ENCODE results near the gene ANTXR1. TPM values are rescaled to one million over a fixed set of nuclear protein-coding genes. Genes with fewer than 3 reads are reported as not detected.
"Not testable (repeated sequence)": the region's sequence is repeated elsewhere in the genome, so short reads cannot be mapped to it uniquely, and the experiment has no call there.

Gene ANTXR1
- total RNA-seq, 1 donor from 2014 or later, result not detected

DNA sequence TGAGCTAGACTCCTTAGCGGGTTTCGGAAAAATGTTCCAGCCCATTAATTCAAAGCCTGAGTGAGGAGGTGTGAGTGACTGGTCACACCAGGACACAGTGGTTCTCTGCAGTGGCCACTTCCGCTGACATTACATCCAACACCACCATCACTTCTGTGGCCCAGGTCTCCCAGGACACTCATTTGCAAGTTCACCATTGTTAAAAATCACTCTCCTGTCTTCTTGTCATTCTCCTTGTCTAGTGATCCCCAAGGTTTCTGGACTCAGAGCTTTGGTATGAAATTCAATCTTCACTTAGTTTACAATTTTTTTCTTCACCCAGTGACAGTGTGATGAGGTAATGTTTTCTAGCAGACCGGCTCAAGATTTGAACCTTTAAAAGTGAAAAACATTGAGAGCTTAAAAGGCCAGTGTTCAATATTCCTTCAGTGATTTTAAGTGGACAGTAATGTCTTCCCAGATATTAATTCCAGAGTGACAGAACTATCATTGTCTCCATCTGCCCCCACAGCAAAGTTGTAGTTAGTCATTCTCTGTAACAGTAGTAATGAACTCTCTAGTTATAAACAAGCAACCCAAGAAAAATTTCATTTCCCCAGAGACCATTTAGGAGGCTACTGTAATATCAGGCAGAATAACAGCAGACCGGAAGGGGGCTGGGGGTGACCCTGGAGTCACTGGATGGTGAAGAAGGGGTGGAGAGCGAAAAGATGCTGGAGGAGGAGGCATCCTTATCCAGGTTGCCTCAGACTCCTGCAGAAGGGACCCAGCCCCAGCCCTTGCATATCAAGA, 209.2 kb downstream of the ANTXR1 start:
- DNase-seq (ENCODE audit: low spot score), result no peak
- no peaks in the 10 kb centered on the region for H3K4me1 Mint-ChIP-seq (ENCODE audit: low read depth)
- H3K27ac Mint-ChIP-seq, result no peak overlapping the region
- no peak overlapping the region for H3K4me3 Mint-ChIP-seq
- peaks cover 10% of the 10 kb centered on the region for H3K27me3 Mint-ChIP-seq (ENCODE audit: insufficient read depth)
- no peaks in the 10 kb centered on the region for H3K9me3 Mint-ChIP-seq
- intact Hi-C loops (cut with micrococcal nuclease), result no loop called here
- no peaks in the 10 kb centered on the region for H3K36me3 Mint-ChIP-seq (ENCODE audit: low read depth)

DNA sequence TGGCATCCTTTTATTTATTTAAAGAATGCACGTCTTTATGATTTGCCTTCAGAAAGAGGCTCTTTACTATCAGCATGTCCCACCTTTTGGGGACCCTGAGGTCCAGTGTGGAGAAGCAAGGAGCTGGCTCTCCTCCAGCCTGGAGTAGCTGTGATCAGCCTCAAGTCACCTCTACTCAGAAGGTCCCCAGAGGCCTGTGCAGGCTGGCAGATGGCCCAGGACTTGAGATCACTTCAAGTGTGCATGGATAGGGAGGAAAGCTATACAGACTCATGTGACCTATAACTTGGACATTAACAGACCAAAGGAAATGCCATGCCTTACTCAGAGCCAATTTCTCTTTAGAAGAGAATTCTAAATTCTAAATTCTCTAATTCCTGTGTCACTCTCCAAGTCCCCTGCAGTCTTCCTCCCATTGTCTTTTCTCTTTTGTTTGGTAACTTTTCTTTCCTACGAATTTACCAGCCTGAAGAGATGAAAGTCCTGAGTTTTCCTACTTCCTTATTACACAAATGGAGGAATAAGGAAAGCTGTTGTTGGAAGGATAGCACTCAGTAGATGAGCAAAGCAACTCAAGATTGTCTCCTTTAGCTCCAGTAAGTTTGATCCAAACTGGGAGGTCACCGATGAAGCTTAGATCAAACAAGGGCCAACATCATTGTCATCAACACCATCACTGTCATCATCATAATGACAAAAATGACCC, 210.1 kb downstream of the ANTXR1 start:
- no peak overlapping the region for H3K4me3 Mint-ChIP-seq
- no peaks in the 10 kb centered on the region for H3K36me3 Mint-ChIP-seq (ENCODE audit: low read depth)
- H3K27me3 Mint-ChIP-seq (ENCODE audit: insufficient read depth), result peaks cover 10% of the 10 kb centered on the region
- intact Hi-C loops (cut with micrococcal nuclease), result no loop called here
- no peaks in the 10 kb centered on the region for H3K9me3 Mint-ChIP-seq
- no peak overlapping the region for H3K27ac Mint-ChIP-seq
- no peaks in the 10 kb centered on the region for H3K4me1 Mint-ChIP-seq (ENCODE audit: low read depth)
- no peak for DNase-seq (ENCODE audit: low spot score)

DNA sequence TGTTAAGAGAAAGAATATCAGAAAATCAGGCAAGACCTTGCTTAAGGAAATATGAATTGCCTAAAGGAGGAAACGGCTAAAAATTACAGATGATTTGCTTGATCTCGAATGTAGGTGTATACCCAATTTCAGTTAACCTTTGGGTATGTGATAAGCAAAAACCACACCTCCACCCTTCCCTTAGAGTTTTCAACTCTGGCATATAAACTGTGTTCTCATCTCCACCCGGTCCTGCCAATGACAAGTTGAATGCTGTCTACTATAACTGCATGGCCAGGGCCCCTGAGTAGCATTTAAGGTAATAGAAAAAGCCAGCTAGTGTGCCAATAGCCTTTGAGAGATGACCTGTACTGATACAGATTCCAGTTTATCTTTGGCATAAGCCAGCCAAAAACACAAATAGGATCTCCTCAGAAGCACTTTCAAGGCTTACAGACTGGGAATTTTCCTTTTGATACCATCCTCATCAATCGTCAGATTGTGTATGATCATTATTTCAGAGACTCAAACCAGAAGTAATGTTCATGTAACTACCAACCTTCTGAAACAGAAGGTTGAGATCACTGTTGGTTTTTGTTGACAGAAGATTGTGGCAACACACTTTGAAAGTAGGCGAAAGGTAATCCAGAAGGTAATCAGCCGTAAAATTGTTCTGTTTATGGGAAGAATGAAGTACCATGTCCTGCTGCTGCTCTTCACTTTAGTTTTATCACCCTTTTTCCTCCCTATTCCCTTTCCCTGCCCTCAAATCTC, 211.0 kb downstream of the ANTXR1 start:
- Mint-ChIP-seq H3K27me3 (ENCODE audit: insufficient read depth) (peaks cover 10% of the 10 kb centered on the region), H3K4me1 (ENCODE audit: low read depth) (no peaks in the 10 kb centered on the region), H3K36me3 (ENCODE audit: low read depth) (no peaks in the 10 kb centered on the region), H3K9me3 (no peaks in the 10 kb centered on the region), H3K27ac (no peak overlapping the region), H3K4me3 (no peak overlapping the region)
- intact Hi-C loops (cut with micrococcal nuclease), result no loop called here
- DNase-seq (ENCODE audit: low spot score), result no peak

DNA sequence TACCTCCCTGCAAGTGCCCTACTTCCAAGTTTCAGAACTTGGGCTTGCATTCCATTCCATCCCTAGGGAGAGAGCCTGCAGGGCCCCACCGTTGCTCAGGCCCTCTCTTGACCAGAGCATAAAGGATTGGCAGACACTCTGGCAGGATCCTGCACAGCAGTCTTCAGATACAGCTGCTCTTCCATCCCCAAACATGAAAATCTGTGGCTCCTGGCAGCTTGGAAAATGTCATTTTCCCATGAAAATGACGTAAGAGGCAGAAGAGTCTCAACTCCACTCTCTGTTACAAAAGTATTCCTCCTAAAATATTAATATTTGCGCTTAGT, 211.5 kb downstream of the ANTXR1 start:
- intact Hi-C loops (cut with micrococcal nuclease), result no loop called here
- no peaks in the 10 kb centered on the region for H3K9me3 Mint-ChIP-seq
- peaks cover 10% of the 10 kb centered on the region for H3K27me3 Mint-ChIP-seq (ENCODE audit: insufficient read depth)
- no peak overlapping the region for H3K4me3 Mint-ChIP-seq
- DNase-seq (ENCODE audit: low spot score), result no peak
- no peaks in the 10 kb centered on the region for H3K36me3 Mint-ChIP-seq (ENCODE audit: low read depth)
- H3K4me1 Mint-ChIP-seq (ENCODE audit: low read depth), result no peaks in the 10 kb centered on the region
- H3K27ac Mint-ChIP-seq, result no peak overlapping the region

DNA sequence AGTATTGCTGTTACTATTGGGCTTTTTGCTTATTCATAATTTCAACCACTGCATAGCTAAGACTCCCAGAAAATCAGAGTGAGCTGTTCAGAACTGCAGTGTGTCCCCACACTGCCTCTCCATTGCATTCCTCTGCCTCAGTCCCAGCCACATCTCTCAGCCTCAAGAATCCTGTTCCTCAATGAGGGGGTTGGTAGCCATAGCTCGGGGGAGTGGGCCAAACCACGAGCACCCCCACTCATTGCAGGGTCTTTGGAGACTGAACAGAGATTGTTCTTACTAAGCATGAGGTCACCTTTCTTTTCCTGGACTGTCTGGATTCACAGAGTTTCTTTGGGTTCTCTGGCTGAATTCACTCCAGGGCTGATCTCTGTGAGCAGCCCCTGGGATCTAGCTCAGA, 213.0 kb downstream of the ANTXR1 start:
- DNase-seq (ENCODE audit: low spot score), result no peak
- H3K4me1 Mint-ChIP-seq (ENCODE audit: low read depth), result no peaks in the 10 kb centered on the region
- intact Hi-C loops (cut with micrococcal nuclease), result no loop called here
- peaks cover 8% of the 10 kb centered on the region for H3K27me3 Mint-ChIP-seq (ENCODE audit: insufficient read depth)
- no peaks in the 10 kb centered on the region for H3K9me3 Mint-ChIP-seq
- no peak overlapping the region for H3K4me3 Mint-ChIP-seq
- no peak overlapping the region for H3K27ac Mint-ChIP-seq
- no peaks in the 10 kb centered on the region for H3K36me3 Mint-ChIP-seq (ENCODE audit: low read depth)

DNA sequence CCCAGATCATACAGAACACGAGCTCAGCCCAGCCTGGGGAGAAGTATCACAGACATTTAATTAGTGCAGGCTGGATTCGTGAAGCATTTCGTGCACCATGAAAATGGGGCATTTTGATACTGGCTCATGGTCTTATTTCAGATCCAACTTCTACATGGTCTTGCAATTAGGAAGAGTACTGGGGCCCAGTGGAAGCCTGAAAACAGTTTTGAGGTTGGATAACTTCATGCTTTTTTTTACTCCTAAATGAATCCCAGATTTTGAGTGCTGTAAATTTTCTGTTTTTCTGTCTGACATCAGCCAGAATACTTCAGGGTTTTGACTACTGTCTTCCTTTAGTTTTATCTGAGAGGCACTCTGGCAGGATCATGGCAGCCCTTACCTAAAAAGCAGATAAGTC, 213.9 kb downstream of the ANTXR1 start:
- Mint-ChIP-seq H3K4me3 (no peak overlapping the region), H3K27me3 (ENCODE audit: insufficient read depth) (peaks cover 6% of the 10 kb centered on the region), H3K36me3 (ENCODE audit: low read depth) (no peaks in the 10 kb centered on the region), H3K4me1 (ENCODE audit: low read depth) (no peaks in the 10 kb centered on the region), H3K9me3 (no peaks in the 10 kb centered on the region), H3K27ac (no peak overlapping the region)
- DNase-seq (ENCODE audit: low spot score), result no peak
- intact Hi-C loops (cut with micrococcal nuclease), result no loop called here

DNA sequence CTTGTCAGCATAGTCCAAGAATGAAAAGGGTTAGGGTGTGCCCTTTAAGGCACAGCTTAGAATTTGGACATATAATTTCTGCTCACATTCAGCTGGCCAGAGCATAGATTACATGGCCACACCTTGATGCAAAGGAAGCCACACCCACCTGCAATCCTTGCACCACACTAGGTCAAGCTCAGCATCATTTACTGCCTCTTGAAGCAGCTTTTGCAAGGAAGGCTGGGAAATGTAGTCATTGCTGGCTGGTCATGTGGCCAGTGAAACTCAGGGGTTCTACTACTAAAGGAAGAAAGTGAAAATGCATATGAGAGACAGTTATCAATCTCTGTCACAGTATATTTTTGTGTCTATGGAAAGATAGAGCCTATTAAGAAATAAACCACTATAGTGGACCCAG, 214.7 kb downstream of the ANTXR1 start:
- Mint-ChIP-seq H3K27me3 (ENCODE audit: insufficient read depth) (peaks cover 8% of the 10 kb centered on the region), H3K4me3 (no peak overlapping the region), H3K27ac (no peak overlapping the region), H3K36me3 (ENCODE audit: low read depth) (no peaks in the 10 kb centered on the region), H3K4me1 (ENCODE audit: low read depth) (no peaks in the 10 kb centered on the region), H3K9me3 (no peaks in the 10 kb centered on the region)
- DNase-seq (ENCODE audit: low spot score), result no peak
- intact Hi-C loops (cut with micrococcal nuclease), result no loop called here

DNA sequence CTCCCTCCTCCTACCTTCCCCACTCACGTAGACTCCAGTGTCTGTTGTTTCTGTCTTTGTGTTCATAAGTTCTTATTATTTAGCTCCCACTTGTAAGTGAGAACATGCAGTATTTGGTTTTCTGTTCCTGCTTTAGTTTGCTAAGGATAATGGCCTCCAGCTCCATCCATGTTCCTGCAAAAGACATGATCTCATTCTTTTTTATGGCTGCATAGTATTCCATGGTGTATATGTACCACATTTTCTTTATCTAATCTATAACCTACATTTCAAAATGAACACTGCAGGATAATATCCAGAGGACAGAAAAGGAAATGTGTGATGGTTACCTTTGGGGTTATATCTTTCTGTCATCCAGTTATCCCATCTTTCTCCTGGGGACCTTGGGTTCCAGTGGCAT, 218.0 kb downstream of the ANTXR1 start:
- H3K9me3 Mint-ChIP-seq; intact Hi-C loops (cut with micrococcal nuclease); H3K27ac Mint-ChIP-seq; H3K4me3 Mint-ChIP-seq; H3K36me3 Mint-ChIP-seq (ENCODE audit: low read depth); DNase-seq (ENCODE audit: low spot score); H3K4me1 Mint-ChIP-seq (ENCODE audit: low read depth): not testable (repeated sequence)
- peaks cover 12% of the 10 kb centered on the region for H3K27me3 Mint-ChIP-seq (ENCODE audit: insufficient read depth)

DNA sequence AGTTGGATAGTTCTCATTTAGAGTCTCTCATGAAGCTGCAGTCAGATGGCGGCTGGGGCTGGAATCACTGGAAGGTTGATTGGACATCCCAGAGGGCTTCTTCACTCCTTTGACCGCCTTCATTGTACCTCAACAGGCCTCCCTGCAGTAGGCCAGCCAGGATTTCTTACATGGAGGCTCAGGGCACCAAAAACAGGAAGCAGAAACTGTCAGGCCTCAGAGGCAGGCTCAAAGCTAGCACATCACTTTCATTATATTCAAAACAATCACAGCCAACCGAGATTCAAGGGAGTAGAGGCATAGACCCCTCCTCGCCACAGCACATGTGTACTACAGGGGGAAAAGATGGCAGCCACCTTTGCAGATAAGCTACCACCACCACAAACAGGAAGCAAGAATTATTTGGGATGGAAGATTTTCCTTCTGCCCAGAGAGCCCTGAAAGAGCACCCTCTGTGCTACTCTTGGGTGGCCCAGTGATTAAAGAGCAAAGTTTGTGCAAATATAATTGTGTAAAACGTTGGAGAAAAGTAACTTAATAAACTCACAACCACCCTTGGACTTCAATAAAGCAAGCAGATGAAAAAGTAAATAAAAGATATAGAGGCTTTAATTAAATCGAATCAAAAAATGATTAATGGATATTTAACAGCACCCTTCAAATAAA, 218.8 kb downstream of the ANTXR1 start:
- H3K4me1 Mint-ChIP-seq (ENCODE audit: low read depth), result no peaks in the 10 kb centered on the region

DNA sequence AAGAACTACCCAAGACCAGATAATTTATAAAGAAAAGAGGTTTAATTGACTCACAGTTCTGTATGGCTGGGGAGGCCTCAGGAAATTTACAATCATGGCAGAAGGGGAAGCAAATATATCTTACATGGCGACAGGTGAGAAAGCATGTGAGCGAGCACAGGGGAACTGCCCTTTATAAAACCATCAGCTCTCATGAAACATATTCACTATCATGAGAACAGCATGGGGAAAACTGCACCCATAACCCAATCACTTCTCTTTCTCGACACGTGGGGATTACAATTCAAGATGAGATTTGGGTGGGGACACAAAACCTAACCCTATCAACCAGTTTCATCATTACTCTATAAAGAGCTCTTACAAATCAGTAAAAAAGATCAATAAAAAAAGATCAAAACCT, 222.9 kb downstream of the ANTXR1 start:
- DNase-seq (ENCODE audit: low spot score); H3K4me3 Mint-ChIP-seq; H3K27ac Mint-ChIP-seq; intact Hi-C loops (cut with micrococcal nuclease); H3K4me1 Mint-ChIP-seq (ENCODE audit: low read depth); H3K36me3 Mint-ChIP-seq (ENCODE audit: low read depth); H3K9me3 Mint-ChIP-seq: not testable (repeated sequence)
- H3K27me3 Mint-ChIP-seq (ENCODE audit: insufficient read depth), result peaks cover 10% of the 10 kb centered on the region

More for the DNA sequence above, 218.8 kb downstream of the ANTXR1 start:
- intact Hi-C loops (cut with micrococcal nuclease), result no loop called here
- Mint-ChIP-seq H3K27ac (no peak overlapping the region), H3K27me3 (ENCODE audit: insufficient read depth) (peaks cover 10% of the 10 kb centered on the region), H3K9me3 (no peaks in the 10 kb centered on the region), H3K4me3 (no peak overlapping the region), H3K36me3 (ENCODE audit: low read depth) (no peaks in the 10 kb centered on the region)
- DNase-seq (ENCODE audit: low spot score), result no peak

DNA sequence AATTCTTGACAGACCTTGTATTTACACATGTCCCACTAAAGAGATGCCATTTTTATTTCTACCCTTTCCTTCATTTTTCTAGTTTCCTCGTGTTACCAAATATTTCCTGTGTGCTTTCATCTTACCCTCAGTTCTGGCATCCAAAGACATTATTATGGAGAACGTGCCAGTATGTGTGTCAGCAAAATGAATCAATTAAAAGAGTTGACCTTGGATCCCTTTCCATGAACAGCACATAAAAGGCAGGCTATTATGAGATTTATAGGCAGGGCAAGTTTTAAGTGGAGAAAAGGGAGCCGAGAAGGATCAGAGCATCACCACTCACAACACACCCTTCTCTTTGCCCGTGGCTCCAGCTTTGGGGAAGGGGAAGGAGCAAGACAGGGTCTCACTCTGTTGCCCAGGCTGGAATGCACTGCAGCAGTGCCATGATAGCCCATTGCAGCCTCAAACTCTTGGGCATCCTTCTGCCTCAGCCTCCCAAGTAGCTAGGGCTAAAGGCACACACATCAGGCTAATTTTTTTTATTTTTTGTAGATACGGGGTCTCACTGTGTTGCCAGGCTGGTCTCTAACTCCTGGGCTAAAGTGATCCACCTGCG, 224.2 kb downstream of the ANTXR1 start:
- H3K4me3 Mint-ChIP-seq, result no peak overlapping the region
- intact Hi-C loops (cut with micrococcal nuclease), result no loop called here

DNA sequence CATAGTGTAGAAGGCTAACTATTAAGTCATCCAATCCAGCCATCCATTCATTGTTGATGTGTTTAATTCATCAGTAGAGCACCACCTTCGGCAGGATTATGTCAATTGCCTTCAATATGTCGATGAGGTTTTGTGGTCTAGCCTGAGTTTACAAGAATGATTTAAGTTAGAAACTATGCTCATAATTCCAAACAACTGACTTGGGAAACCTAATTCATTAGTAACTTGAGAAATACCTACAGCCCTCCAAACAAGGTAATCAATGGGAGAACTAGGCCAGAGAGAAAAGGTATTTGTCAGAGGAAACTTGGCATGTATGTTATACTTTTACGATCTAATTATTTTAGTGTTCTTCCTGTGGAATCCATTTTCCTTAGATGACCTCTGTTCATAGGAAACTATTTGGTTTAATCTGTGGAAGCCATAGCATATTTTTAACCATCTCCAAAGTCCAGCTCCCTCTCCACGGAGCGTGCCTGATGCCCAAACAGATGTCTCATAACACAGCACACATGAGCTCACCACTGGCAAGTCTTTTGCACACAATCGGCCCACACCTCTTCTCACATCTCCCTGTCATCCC, 225.6 kb downstream of the ANTXR1 start:
- H3K36me3 Mint-ChIP-seq (ENCODE audit: low read depth), result no peaks in the 10 kb centered on the region
- no peak overlapping the region for H3K27ac Mint-ChIP-seq
- no peaks in the 10 kb centered on the region for H3K4me1 Mint-ChIP-seq (ENCODE audit: low read depth)
- intact Hi-C loops (cut with micrococcal nuclease), result no loop called here
- H3K27me3 Mint-ChIP-seq (ENCODE audit: insufficient read depth), result peaks cover 6% of the 10 kb centered on the region
- no peak for DNase-seq (ENCODE audit: low spot score)
- no peaks in the 10 kb centered on the region for H3K9me3 Mint-ChIP-seq
- H3K4me3 Mint-ChIP-seq, result no peak overlapping the region

More for the DNA sequence above, 224.2 kb downstream of the ANTXR1 start:
- no peaks in the 10 kb centered on the region for H3K9me3 Mint-ChIP-seq
- no peaks in the 10 kb centered on the region for H3K36me3 Mint-ChIP-seq (ENCODE audit: low read depth)
- H3K27ac Mint-ChIP-seq, result no peak overlapping the region
- H3K27me3 Mint-ChIP-seq (ENCODE audit: insufficient read depth), result peaks cover 10% of the 10 kb centered on the region
- DNase-seq (ENCODE audit: low spot score), result no peak
- no peaks in the 10 kb centered on the region for H3K4me1 Mint-ChIP-seq (ENCODE audit: low read depth)

Measured in activated T-helper 1 cell treated with anti-CD3 and anti-CD28 coated beads, Interleukin-12 subunit alpha, Interleukin-12 subunit beta, Interleukin-2, Interleukin-4 antibody, amounts not matched to agents 30 ng/mL and 10 ng/mL and 1 ng/mL, durations not matched to agents 14 hours and 24 hours and 36 hours (primary cell).